Endothelial cell of umbilical vein (primary cell): ENCODE results near the gene SLC38A8. TPM values are rescaled to one million over a fixed set of nuclear protein-coding genes. Genes with fewer than 3 reads are reported as not detected.

Source experiments
- BruUV-seq: library from RNA; stranded (reverse); fragments of 400-500 nt; replicated peaks from 2 replicates; lab custom pipeline; 2021; lab: Mats Ljungman, UMichigan
- CTCF ChIA-PET: fragments of 300-600, 350-600 bp; sonication (Branson Sonifier 250); formaldehyde crosslinking; loops from one replicate; lab custom pipeline; 2021; ENCODE audit warnings: antibody characterized with exemption, inconsistent platforms; lab: Charles Lee
- POLR2A ChIA-PET: fragments of 300-600, 350-600 bp; sonication (Branson Sonifier 250); formaldehyde crosslinking; loops from one replicate; lab custom pipeline; 2021; ENCODE audit warnings: antibody characterized with exemption, inconsistent platforms; lab: Charles Lee
- DNase-seq: peaks from one replicate; pipeline ENCODE4 v3.0.0-alpha.2; 2011; ENCODE audit warnings: low read depth, low spot score
- FAIRE-seq: peaks from 2 replicates; lab custom pipeline; 2011; peaks lifted over from hg19 to GRCh38; lab: Jason Lieb, UNC
- H2AFZ ChIP-seq: 2 replicates; pipeline ENCODE4 v1.6.0; 2012; ENCODE audit warnings: low read depth, low read length, control low read depth, inconsistent platforms
- H3K27ac ChIP-seq: 2 replicates; pipeline ENCODE4 v1.5.1; 2011; ENCODE audit warnings: low read depth, mild to moderate bottlenecking, control low read depth, low read length, moderate library complexity; ENCODE audit not compliant: insufficient read depth
- H3K27me3 ChIP-seq, 2 experiments: 2 replicates each; pipeline versions ENCODE4 v1.6.0 to v1.6.1; 2011; ENCODE audit warnings: low read length in 2 of 2, mixed read lengths in 1 of 2; ENCODE audit not compliant: control insufficient read depth in 2 of 2, insufficient read depth in 2 of 2
- H3K36me3 ChIP-seq, 2 experiments: 2 replicates in 1 of 2; 3 replicates in 1 of 2; pipeline ENCODE4 v1.5.1; 2011; ENCODE audit warnings: low read length in 2 of 2, mild to moderate bottlenecking in 1 of 2, moderate library complexity in 1 of 2; ENCODE audit not compliant: control insufficient read depth in 2 of 2, insufficient read depth in 2 of 2; ENCODE audit errors: extremely low read depth in 1 of 2
- H3K4me1 ChIP-seq: 3 replicates; pipeline ENCODE4 v1.5.1; 2011; ENCODE audit warnings: mild to moderate bottlenecking, low read length; ENCODE audit not compliant: control insufficient read depth, insufficient read depth; ENCODE audit errors: extremely low read depth
- H3K4me2 ChIP-seq: 2 replicates; pipeline ENCODE4 v1.6.1; 2011; ENCODE audit warnings: low read length, control low read depth, mixed read lengths; ENCODE audit not compliant: insufficient read depth
- H3K4me3 ChIP-seq, 3 experiments: fragments of 200-600 bp in 1 of 3; sonication (generic), shearing (Covaris generic) in 1 of 3; replicated peaks in 1 of 3; 2 replicates each; pipeline ENCODE4 v1.5.1; 2011 to 2016; ENCODE audit warnings: control low read depth in 3 of 3, low read length in 3 of 3, mild to moderate bottlenecking in 2 of 3, inconsistent platforms in 1 of 3, low read depth in 1 of 3, moderate library complexity in 1 of 3; ENCODE audit not compliant: insufficient read depth in 1 of 3
- H3K79me2 ChIP-seq: 2 replicates; pipeline ENCODE4 v1.6.0; 2012; ENCODE audit warnings: low read length, inconsistent platforms; ENCODE audit not compliant: control insufficient read depth, insufficient read depth
- H3K9ac ChIP-seq: replicated peaks from 2 replicates; pipeline ENCODE3; 2011; ENCODE audit warnings: low read length, control low read depth; ENCODE audit not compliant: insufficient read depth; ENCODE audit errors: extremely low read depth
- H3K9me1 ChIP-seq: replicated peaks from 3 replicates; pipeline ENCODE4 v1.6.0; 2011; ENCODE audit warnings: mild to moderate bottlenecking, low read length; ENCODE audit not compliant: control insufficient read depth, insufficient read depth; ENCODE audit errors: extremely low read depth
- H3K9me3 ChIP-seq: replicated peaks from 2 replicates; pipeline ENCODE4 v1.5.1; 2012; ENCODE audit warnings: low read length, inconsistent platforms; ENCODE audit not compliant: control insufficient read depth, insufficient read depth
- H4K20me1 ChIP-seq: replicated peaks from 2 replicates; pipeline ENCODE3; 2011; ENCODE audit warnings: mild to moderate bottlenecking, low read length; ENCODE audit not compliant: control insufficient read depth, insufficient read depth; ENCODE audit errors: extremely low read depth
- CTCF ChIP-seq, 2 donors: IDR thresholded peaks; 1 replicate in 1 of 2; 2 replicates in 1 of 2; pipeline ENCODE4 v1.5.1; 2011; ENCODE audit warnings: low read length in 2 of 2, mild to moderate bottlenecking in 2 of 2, moderate library complexity in 2 of 2, control low read depth in 1 of 2, inconsistent platforms in 1 of 2, low read depth in 1 of 2; ENCODE audit not compliant: insufficient read depth in 1 of 2; ENCODE audit errors: extremely low read depth in 1 of 2
- EZH2 ChIP-seq: IDR thresholded peaks from 2 replicates; pipeline ENCODE4 v1.6.1; 2012; ENCODE audit warnings: borderline replicate concordance, low read depth, mild to moderate bottlenecking, moderate library complexity, low read length, inconsistent platforms; ENCODE audit not compliant: severe bottlenecking
- FOS ChIP-seq: IDR thresholded peaks from 2 replicates; pipeline ENCODE4 v1.6.1; 2011; ENCODE audit warnings: mild to moderate bottlenecking, low read length, moderate library complexity, borderline replicate concordance; ENCODE audit not compliant: insufficient read depth
- GATA2 ChIP-seq: IDR thresholded peaks from 2 replicates; pipeline ENCODE4 v1.7.0; 2011; ENCODE audit warnings: low read depth, mild to moderate bottlenecking, moderate library complexity, mixed read lengths, low read length; ENCODE audit not compliant: insufficient read length, insufficient read depth
- MAX ChIP-seq: IDR thresholded peaks from 2 replicates; pipeline ENCODE4 v1.6.1; 2011; ENCODE audit not compliant: insufficient read depth, insufficient read length
- MYC ChIP-seq: IDR thresholded peaks from one replicate; pipeline ENCODE4 v1.6.1; 2011; ENCODE audit warnings: mild to moderate bottlenecking, low read depth, low read length
- POLR2A ChIP-seq: IDR thresholded peaks from 2 replicates; pipeline ENCODE4 v1.6.1; 2012; ENCODE audit warnings: low read depth, mild to moderate bottlenecking, control low read depth, low read length
- POLR2AphosphoS5 ChIP-seq: IDR thresholded peaks from 2 replicates; pipeline ENCODE4 v1.6.1; 2012; ENCODE audit warnings: low read depth, mild to moderate bottlenecking, control low read depth, low read length, moderate library complexity; ENCODE audit not compliant: insufficient read depth
- dilution Hi-C: fragments of 300-500 bp; cut with MboI; formaldehyde crosslinking; loops from one replicate; pipeline ENCODE4 v1.15.0; 2019; ENCODE audit warnings: low sequenced_read_pairs; ENCODE audit not compliant: extremely low pct_ligation_motif_present
- intact Hi-C: fragments of 100-400 bp; cut with micrococcal nuclease; formaldehyde crosslinking; loops from one replicate; pipeline ENCODE4 v1.10.0; 2022
- polyA plus RNA-seq, 4 experiments: library from polyadenylated mRNA; depleted of rRNA in 3 of 4; stranded (reverse) in 3 of 4; unstranded in 1 of 4; fragments of >200 nt; gene quantifications; 2 replicates each; pipeline versions ENCODE4 v1.2.1 to v1.2.3, GENCODE V29; 2011 to 2012; ENCODE audit warnings: missing spikeins in 1 of 4
- total RNA-seq: library from RNA; stranded (reverse); gene quantifications from 2 replicates; pipeline ENCODE4 v1.2.3, GENCODE V29; 2021

The SLC38A8 gene
- total and polyA plus RNA-seq, 2 donors (not counting 3 experiments of a cell fraction or from before 2014, with no cell fraction given) = not detected

- BruUV-seq = no TSS peak
- intact Hi-C loops = no loop called here
Observed at GRCh38 chr16:84085271-84085667, 42.7 kb upstream of the SLC38A8 start.

GRCh38 chr16:84084570-84085270 lies 42.1 kb upstream of the SLC38A8 start:
- POLR2A ChIA-PET = no interaction called here
- H3K4me3 ChIP-seq = no peak overlapping the region
- H3K9ac ChIP-seq = no peak overlapping the region
- no peak overlapping the region for H3K4me2 ChIP-seq
- no peaks in the 10 kb centered on the region for H3K27me3 ChIP-seq
- dilution Hi-C loops (no loop called here), intact Hi-C loops (loop anchor here (1.0 kb wide), 2 partner anchors 91 to 103 kb away; partner anchors contain the start of gene TAF1C)
- H3K9me1 ChIP-seq = no peaks in the 10 kb centered on the region
- peaks cover 17 to 50% of the 10 kb centered on the region in 2 experiments for H3K36me3 ChIP-seq
- CTCF ChIA-PET = interaction anchor here (0.6 to 2.5 kb wide), 25 partner anchors 9 to 223 kb away, joined by 3 to 21 read pairs (median 5); partner anchors contain the start of genes ADAD2, DNAAF1, HSDL1 and MBTPS1
- no peaks in the 10 kb centered on the region for H4K20me1 ChIP-seq
- TF ChIP-seq POLR2A (no peak), FOS (no peak), CTCF (IDR thresholded peaks at IDR 0.05; ENCODE audit: extremely low read depth in 1 of 2, insufficient read depth in 1 of 2, low read depth in 1 of 2, low read length in 2 of 2) (peak; percentile 71 to 87), GATA2 (no peak), MAX (no peak), MYC (no peak)
- H3K9me3 ChIP-seq = no peaks in the 10 kb centered on the region
- no TSS peak for BruUV-seq
- no peak overlapping the region for H3K27ac ChIP-seq
- peak; percentile 66 for DNase-seq
- no peak overlapping the region for H2AFZ ChIP-seq
- H3K4me1 ChIP-seq = no peaks in the 10 kb centered on the region
- peak; percentile 75 for FAIRE-seq
- H3K79me2 ChIP-seq = no peaks in the 10 kb centered on the region

More at GRCh38 chr16:84085271-84085667, 42.7 kb upstream of the SLC38A8 start:
- dilution Hi-C loops = no loop called here
- Histone ChIP-seq H3K79me2 (no peaks in the 10 kb centered on the region), H3K27me3 (no peaks in the 10 kb centered on the region), H3K9me1 (no peaks in the 10 kb centered on the region), H3K9me3 (no peaks in the 10 kb centered on the region), H3K27ac (no peak overlapping the region), H3K4me1 (no peaks in the 10 kb centered on the region), H2AFZ (no peak overlapping the region), H4K20me1 (no peaks in the 10 kb centered on the region), H3K4me3 (no peak overlapping the region), H3K36me3 (peaks cover 20 to 55% of the 10 kb centered on the region in 2 experiments), H3K9ac (no peak overlapping the region), H3K4me2 (no peak overlapping the region)
- FAIRE-seq = no peak
- no peak for DNase-seq
- ChIA-PET CTCF (interaction anchor here (0.6 to 2.5 kb wide), 21 partner anchors 9 to 223 kb away, joined by 3 to 21 read pairs (median 5); partner anchors contain the start of genes ADAD2, MBTPS1 and TAF1C), POLR2A (interaction anchor here (0.6 kb wide), 2 partner anchors 14 to 22 kb away, joined by 3 read pairs; no protein-coding TSS in a partner anchor)
- TF ChIP-seq MYC (no peak), MAX (no peak), EZH2 (no peak), POLR2AphosphoS5 (no peak)
